GM12878 (cell line): ENCODE measurements around the gene APOC1.
"Not testable (repeated sequence)": the region's sequence is repeated elsewhere in the genome, so short reads cannot be mapped to it uniquely, and the experiment has no call there.

Source experiments
- BACH1 ChIP-seq: fragments of 450-650 bp; IDR thresholded peaks from 2 replicates; pipeline ENCODE4 v1.6.1; 2017; ENCODE audit warnings: mild to moderate bottlenecking, borderline replicate concordance
- BHLHE40 ChIP-seq, 2 experiments: fragments of 450-650 bp in 1 of 2; IDR thresholded peaks; 2 replicates each; pipeline ENCODE4 v1.6.1; 2011 to 2017; ENCODE audit warnings: low read depth in 2 of 2, borderline replicate concordance in 1 of 2, improper control_type of control experiment in 1 of 2, low read length in 1 of 2, mild to moderate bottlenecking in 1 of 2
- CEBPB ChIP-seq, 2 experiments: fragments of 150-350 bp in 1 of 2; IDR thresholded peaks; 2 replicates each; pipeline ENCODE4 v1.6.1; 2012 to 2014; ENCODE audit warnings: low read depth in 2 of 2, low read length in 2 of 2, borderline replicate concordance in 1 of 2, inconsistent platforms in 1 of 2
- FOXM1 ChIP-seq: IDR thresholded peaks from 2 replicates; pipeline ENCODE4 v1.6.1; 2012; ENCODE audit warnings: low read depth, mild to moderate bottlenecking, inconsistent platforms, low read length, moderate library complexity
- KDM1A ChIP-seq: fragments of 200-600 bp; sonication (generic); IDR thresholded peaks from 2 replicates; pipeline ENCODE4 v1.6.1; 2016; ENCODE audit warnings: borderline replicate concordance
- MTA2 ChIP-seq: fragments of 450-650 bp; IDR thresholded peaks from 2 replicates; pipeline ENCODE4 v1.6.1; 2016; ENCODE audit warnings: low read depth, mild to moderate bottlenecking, moderate library complexity
- NFIC ChIP-seq: IDR thresholded peaks from 2 replicates; pipeline ENCODE4 v1.6.1; 2012; ENCODE audit warnings: low read depth, mild to moderate bottlenecking, inconsistent platforms, low read length, moderate library complexity
- NFYB ChIP-seq: IDR thresholded peaks from 2 replicates; pipeline ENCODE4 v1.6.1; 2011; ENCODE audit warnings: low read depth, mild to moderate bottlenecking, low read length, improper control_type of control experiment, moderate library complexity; ENCODE audit not compliant: insufficient read depth
- POLR2A ChIP-seq: IDR thresholded peaks from 2 replicates; pipeline ENCODE4 v1.6.1; 2011; ENCODE audit warnings: low read depth, mild to moderate bottlenecking, low read length
- RAD51 ChIP-seq: fragments of 450-650 bp; IDR thresholded peaks from 2 replicates; pipeline ENCODE4 v1.6.1; 2016; ENCODE audit warnings: moderate library complexity, mild to moderate bottlenecking, inconsistent platforms
- TCF12 ChIP-seq: IDR thresholded peaks from 2 replicates; pipeline ENCODE4 v1.6.1; 2011; ENCODE audit warnings: low read depth, mild to moderate bottlenecking, low read length
- TF ChIP-seq, protein P1 (sequence below): fragments of 450-650 bp; formaldehyde crosslinking; IDR thresholded peaks from 2 replicates; pipeline ENCODE4 v1.4.0; 2020; ENCODE audit warnings: mild to moderate bottlenecking, moderate library complexity
- TF ChIP-seq, protein P2 (sequence below): IDR thresholded peaks from 2 replicates; pipeline ENCODE4 v1.6.1; 2011; ENCODE audit warnings: low read depth, low read length, improper control_type of control experiment, borderline replicate concordance
- TF ChIP-seq, protein P3 (sequence below): fragments of 450-650 bp; IDR thresholded peaks from 2 replicates; pipeline ENCODE4 v1.6.1; 2016; ENCODE audit warnings: mild to moderate bottlenecking

DNA sequence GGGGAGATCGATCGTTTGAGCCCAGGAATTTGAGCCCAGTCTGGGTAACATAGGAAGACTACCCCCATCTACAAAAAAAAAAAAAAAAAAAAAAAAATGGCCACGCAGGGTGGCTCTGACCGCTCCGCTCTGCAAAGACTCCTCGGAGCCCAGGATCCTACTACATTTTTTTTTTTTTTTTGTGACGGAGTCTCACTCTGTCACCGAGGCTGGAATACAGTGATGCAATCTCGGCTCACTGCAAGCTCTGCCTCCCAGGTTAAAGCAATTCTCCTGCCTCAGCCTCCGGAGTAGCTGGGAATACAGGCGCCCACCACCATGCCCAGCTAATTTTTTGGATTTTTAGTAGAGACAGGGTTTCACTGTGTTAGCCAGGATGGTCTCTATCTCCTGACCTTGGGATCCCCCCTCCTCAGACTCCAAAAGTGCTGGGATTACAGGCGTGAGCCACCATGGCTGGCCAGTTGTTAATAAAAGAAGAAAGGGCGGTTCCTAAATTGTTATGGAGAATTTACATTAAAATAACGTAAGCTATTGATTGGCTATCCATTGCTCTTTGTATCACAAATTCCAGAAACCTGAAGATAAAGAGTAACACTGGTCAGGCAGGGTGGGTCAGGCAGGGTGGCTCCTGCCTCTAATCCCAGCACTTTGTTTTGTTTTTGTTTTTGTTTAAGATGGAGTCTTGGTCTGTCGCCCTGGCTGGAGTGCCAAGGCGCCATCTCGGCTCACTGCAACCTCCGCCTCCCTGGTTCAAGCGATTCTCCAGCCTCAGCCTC is 31.6 kb upstream of the APOC1 start:
- not testable (repeated sequence) for TF ChIP-seq BACH1; NFYB; FOXM1; CEBPB (IDR thresholded peaks at IDR 0.05; ENCODE audit: borderline replicate concordance in 1 of 2, low read depth in 2 of 2, low read length in 2 of 2); TCF12; KDM1A; POLR2A; MTA2; BHLHE40 (IDR thresholded peaks at IDR 0.05; ENCODE audit: borderline replicate concordance in 1 of 2, low read depth in 2 of 2, low read length in 1 of 2); RAD51; NFIC
- TF ChIP-seq, protein P1, sequence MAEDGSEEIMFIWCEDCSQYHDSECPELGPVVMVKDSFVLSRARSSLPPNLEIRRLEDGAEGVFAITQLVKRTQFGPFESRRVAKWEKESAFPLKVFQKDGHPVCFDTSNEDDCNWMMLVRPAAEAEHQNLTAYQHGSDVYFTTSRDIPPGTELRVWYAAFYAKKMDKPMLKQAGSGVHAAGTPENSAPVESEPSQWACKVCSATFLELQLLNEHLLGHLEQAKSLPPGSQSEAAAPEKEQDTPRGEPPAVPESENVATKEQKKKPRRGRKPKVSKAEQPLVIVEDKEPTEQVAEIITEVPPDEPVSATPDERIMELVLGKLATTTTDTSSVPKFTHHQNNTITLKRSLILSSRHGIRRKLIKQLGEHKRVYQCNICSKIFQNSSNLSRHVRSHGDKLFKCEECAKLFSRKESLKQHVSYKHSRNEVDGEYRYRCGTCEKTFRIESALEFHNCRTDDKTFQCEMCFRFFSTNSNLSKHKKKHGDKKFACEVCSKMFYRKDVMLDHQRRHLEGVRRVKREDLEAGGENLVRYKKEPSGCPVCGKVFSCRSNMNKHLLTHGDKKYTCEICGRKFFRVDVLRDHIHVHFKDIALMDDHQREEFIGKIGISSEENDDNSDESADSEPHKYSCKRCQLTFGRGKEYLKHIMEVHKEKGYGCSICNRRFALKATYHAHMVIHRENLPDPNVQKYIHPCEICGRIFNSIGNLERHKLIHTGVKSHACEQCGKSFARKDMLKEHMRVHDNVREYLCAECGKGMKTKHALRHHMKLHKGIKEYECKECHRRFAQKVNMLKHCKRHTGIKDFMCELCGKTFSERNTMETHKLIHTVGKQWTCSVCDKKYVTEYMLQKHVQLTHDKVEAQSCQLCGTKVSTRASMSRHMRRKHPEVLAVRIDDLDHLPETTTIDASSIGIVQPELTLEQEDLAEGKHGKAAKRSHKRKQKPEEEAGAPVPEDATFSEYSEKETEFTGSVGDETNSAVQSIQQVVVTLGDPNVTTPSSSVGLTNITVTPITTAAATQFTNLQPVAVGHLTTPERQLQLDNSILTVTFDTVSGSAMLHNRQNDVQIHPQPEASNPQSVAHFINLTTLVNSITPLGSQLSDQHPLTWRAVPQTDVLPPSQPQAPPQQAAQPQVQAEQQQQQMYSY (CRISPR knock-in tag): not testable (repeated sequence)
- TF ChIP-seq, protein P2, sequence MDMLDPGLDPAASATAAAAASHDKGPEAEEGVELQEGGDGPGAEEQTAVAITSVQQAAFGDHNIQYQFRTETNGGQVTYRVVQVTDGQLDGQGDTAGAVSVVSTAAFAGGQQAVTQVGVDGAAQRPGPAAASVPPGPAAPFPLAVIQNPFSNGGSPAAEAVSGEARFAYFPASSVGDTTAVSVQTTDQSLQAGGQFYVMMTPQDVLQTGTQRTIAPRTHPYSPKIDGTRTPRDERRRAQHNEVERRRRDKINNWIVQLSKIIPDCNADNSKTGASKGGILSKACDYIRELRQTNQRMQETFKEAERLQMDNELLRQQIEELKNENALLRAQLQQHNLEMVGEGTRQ: not testable (repeated sequence)
- TF ChIP-seq, protein P3, sequence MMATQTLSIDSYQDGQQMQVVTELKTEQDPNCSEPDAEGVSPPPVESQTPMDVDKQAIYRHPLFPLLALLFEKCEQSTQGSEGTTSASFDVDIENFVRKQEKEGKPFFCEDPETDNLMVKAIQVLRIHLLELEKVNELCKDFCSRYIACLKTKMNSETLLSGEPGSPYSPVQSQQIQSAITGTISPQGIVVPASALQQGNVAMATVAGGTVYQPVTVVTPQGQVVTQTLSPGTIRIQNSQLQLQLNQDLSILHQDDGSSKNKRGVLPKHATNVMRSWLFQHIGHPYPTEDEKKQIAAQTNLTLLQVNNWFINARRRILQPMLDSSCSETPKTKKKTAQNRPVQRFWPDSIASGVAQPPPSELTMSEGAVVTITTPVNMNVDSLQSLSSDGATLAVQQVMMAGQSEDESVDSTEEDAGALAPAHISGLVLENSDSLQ: not testable (repeated sequence)
